Esophagus squamous epithelium (tissue), 5 donors: ENCODE data around the gene ULK4. TPM values are rescaled to one million over a fixed set of nuclear protein-coding genes. Genes with fewer than 3 reads are reported as not detected.

Experiments
- DNase-seq: peaks from one replicate; lab custom pipeline; 2025; lab: John Stamatoyannopoulos, UW
- H3K27ac ChIP-seq, 4 donors: fragments of 200-600 bp; sonication (generic); one replicate each; pipeline ENCODE4 v1.5.1; 2016 to 2019; ENCODE audit warnings: mild to moderate bottlenecking in 1 of 4
- H3K27me3 ChIP-seq, 4 donors: fragments of 200-600 bp; sonication (generic); 1 replicate in 3 of 4; 2 replicates in 1 of 4; pipeline versions ENCODE4 v1.5.1 to v1.6.0; 2017 to 2021; ENCODE audit warnings: antibody characterized with exemption in 1 of 4
- H3K36me3 ChIP-seq, 3 donors: fragments of 200-600 bp; sonication (generic); one replicate each; pipeline ENCODE4 v1.5.1; 2016 to 2019
- H3K4me1 ChIP-seq, 3 donors: fragments of 200-600 bp; sonication (generic); one replicate each; pipeline ENCODE4 v1.5.1; 2017 to 2019
- H3K4me3 ChIP-seq, 4 donors: fragments of 200-600 bp; sonication (generic); 1 replicate in 3 of 4; 2 replicates in 1 of 4; pipeline ENCODE4 v1.5.1; 2016 to 2019; ENCODE audit warnings: mild to moderate bottlenecking in 2 of 4, moderate library complexity in 1 of 4
- H3K9me3 ChIP-seq, 3 donors: fragments of 200-600 bp; sonication (generic); one replicate each; pipeline ENCODE4 v1.5.1; 2016 to 2019
- POLR2A ChIP-seq, 4 donors: fragments of 450-650 bp; IDR thresholded peaks; one replicate each; pipeline ENCODE4 v1.6.1; 2017; ENCODE audit warnings: antibody characterized with exemption in 4 of 4, mild to moderate bottlenecking in 4 of 4, moderate library complexity in 3 of 4
- WGBS, 2 donors: methylation state at CpG; one replicate each; pipeline ENCODE4 v1.1.5; 2018; 5-methylcytosine and 5-hydroxymethylcytosine counted together
- intact Hi-C: fragments of 100-400 bp; cut with DNase I; formaldehyde crosslinking; loops from one replicate; pipeline ENCODE4 v1.15.0; 2022
- total RNA-seq, 4 donors: library from RNA; depleted of rRNA; stranded (reverse); fragments of >200 nt; gene quantifications; one replicate each; pipeline ENCODE4 v1.1.0, GENCODE V29; 2016
- TF ChIP-seq, protein P1 (sequence below), 6 experiments: fragments of 450-650 bp in 4 of 6; fragments of 200-600 bp in 2 of 6; sonication (generic) in 2 of 6; IDR thresholded peaks; one replicate each; pipeline ENCODE4 v1.5.1; 2016 to 2019; ENCODE audit warnings: antibody characterized with exemption in 6 of 6, mild to moderate bottlenecking in 4 of 6, moderate library complexity in 4 of 6
- donor health status: DM: yes; HTN: yes; CAD: no.

ULK4 gene
- total RNA-seq, 4 donors from 2014 or later = 2.2 to 11.4 (median 7.9) TPM

GRCh38 chr3:42002790-42003189 is 40.9 kb upstream of the ULK4 start:
- intact Hi-C loops = no loop called here
- 67 to 89% methylated on average over 4 of the region's 4 CpGs for WGBS, 2 donors
- Histone ChIP-seq H3K4me1 (peaks cover 0 to 5% (median 4%) of the 10 kb centered on the region in 3 donors), H3K9me3 (no peaks in the 10 kb centered on the region), H3K27me3 (no peaks in the 10 kb centered on the region), H3K36me3 (no peaks in the 10 kb centered on the region), H3K4me3 (no peak overlapping the region), H3K27ac (no peak overlapping the region)
- no peak for DNase-seq
- TF ChIP-seq, protein P1, sequence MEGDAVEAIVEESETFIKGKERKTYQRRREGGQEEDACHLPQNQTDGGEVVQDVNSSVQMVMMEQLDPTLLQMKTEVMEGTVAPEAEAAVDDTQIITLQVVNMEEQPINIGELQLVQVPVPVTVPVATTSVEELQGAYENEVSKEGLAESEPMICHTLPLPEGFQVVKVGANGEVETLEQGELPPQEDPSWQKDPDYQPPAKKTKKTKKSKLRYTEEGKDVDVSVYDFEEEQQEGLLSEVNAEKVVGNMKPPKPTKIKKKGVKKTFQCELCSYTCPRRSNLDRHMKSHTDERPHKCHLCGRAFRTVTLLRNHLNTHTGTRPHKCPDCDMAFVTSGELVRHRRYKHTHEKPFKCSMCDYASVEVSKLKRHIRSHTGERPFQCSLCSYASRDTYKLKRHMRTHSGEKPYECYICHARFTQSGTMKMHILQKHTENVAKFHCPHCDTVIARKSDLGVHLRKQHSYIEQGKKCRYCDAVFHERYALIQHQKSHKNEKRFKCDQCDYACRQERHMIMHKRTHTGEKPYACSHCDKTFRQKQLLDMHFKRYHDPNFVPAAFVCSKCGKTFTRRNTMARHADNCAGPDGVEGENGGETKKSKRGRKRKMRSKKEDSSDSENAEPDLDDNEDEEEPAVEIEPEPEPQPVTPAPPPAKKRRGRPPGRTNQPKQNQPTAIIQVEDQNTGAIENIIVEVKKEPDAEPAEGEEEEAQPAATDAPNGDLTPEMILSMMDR (IDR thresholded peaks at IDR 0.05) = no peak
- TF ChIP-seq POLR2A (IDR thresholded peaks at IDR 0.05) = no peak

DNA sequence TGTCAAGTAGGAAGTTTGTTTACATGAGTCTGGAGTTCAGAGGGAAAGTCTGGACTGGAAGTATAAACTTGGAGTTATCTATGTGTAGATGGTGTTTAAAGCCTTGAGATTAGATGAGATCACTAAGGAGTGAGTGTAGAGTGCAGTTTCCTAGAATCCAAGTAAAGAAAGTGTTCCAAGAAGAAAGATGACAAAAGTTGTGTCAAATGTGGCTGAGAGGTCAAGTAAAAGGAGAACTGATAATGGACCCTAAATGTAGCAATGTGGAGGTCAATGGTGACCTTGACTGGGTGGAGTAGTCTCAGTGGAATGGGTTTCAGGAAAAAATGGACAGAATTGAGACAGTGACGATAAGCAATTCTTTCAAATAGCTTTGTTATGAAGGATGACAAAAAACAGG is 39.9 kb upstream of the ULK4 start:
- H3K4me1 ChIP-seq = peaks cover 0 to 6% (median 5%) of the 10 kb centered on the region in 3 donors
- H3K27ac ChIP-seq = no peak overlapping the region
- 94 to 95% methylated on average over 1 of the region's 1 CpG for WGBS, 2 donors
- TF ChIP-seq, protein P1 (IDR thresholded peaks at IDR 0.05) = no peak
- no peak for TF ChIP-seq POLR2A (IDR thresholded peaks at IDR 0.05)
- intact Hi-C loops = no loop called here
- H3K27me3 ChIP-seq = no peaks in the 10 kb centered on the region
- DNase-seq = no peak
- H3K9me3 ChIP-seq = no peaks in the 10 kb centered on the region
- no peaks in the 10 kb centered on the region for H3K36me3 ChIP-seq
- H3K4me3 ChIP-seq = no peak overlapping the region

DNA sequence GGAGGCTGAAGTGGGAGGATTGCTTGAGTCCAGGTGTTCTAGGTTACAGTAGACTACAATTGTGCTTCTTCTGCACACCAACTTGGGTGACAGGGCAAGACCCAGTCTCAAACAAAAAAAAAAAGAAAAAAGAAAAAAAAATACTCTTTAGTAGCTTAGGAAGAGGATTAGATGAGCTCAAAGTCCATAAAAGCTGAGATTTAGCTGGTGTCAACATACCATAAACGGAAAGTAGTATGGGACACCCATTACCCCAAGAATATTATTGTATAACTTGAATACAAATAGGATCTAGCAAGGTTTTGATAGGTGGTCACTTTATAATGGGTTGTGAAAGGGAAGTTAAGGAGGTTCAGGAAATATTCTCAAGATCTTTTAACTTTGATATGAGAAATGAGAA is 38.0 kb upstream of the ULK4 start:
- no peaks in the 10 kb centered on the region for H3K36me3 ChIP-seq
- H3K9me3 ChIP-seq = no peaks in the 10 kb centered on the region
- H3K27me3 ChIP-seq = no peaks in the 10 kb centered on the region
- TF ChIP-seq, protein P1 (IDR thresholded peaks at IDR 0.05) = no peak
- no peak for TF ChIP-seq POLR2A (IDR thresholded peaks at IDR 0.05)
- no peak overlapping the region for H3K27ac ChIP-seq
- intact Hi-C loops = no loop called here
- no peak for DNase-seq
- WGBS, 2 donors = 61 to 85% methylated on average over 1 of the region's 1 CpG
- no peak overlapping the region for H3K4me3 ChIP-seq
- H3K4me1 ChIP-seq = peaks cover 0 to 6% (median 5%) of the 10 kb centered on the region in 3 donors

DNA sequence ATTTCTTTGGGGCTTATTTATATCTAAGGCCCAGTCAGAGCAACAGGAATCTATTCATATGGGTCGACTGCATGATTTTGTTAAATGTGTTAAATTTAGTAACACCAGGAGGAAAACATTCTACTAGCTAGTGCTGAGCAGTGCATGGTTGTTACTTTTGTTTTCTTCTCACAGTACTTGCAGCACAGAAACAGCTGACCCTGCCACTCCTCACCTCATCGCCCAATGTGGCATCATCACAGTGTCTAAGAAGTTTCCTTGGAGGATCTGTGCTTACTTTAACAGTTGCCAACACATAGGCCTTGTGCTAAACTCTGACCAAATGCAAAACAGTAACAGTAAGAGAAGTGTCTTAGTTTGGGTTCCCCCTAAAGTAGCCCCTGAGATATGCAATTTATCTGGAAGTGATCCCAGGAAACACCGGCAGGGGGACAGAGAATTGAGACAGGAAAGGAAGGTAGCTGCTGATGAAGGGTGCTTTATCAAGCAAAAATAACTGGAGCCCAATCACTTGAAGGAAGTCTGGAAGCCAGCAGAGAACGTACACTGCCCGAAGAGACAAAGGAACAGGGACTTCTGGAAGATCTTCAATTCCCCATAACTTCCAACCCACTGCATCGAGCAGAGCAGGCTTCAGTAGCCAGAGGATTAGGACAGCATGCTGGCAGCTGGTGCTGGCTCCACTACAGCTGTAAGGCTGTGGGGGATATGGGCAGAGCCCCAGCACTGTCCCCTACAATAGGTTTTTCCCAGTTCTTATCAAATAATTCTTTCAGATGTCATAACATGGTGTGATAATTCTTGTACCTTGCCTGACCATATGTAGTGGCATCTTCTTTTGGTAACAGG is 36.0 kb upstream of the ULK4 start:
- no peaks in the 10 kb centered on the region for H3K9me3 ChIP-seq
- 55 to 62% methylated on average over 6 of the region's 6 CpGs for WGBS, 2 donors
- no peaks in the 10 kb centered on the region for H3K27me3 ChIP-seq
- peaks cover 0 to 6% (median 5%) of the 10 kb centered on the region in 3 donors for H3K4me1 ChIP-seq
- DNase-seq = no peak
- peak overlapping the region in 1 of 4 donors; percentile 25 for H3K27ac ChIP-seq
- no peak overlapping the region for H3K4me3 ChIP-seq
- TF ChIP-seq POLR2A (IDR thresholded peaks at IDR 0.05) = no peak
- TF ChIP-seq, protein P1 (IDR thresholded peaks at IDR 0.05) = peak in 4 of 6 experiments; percentile 11 to 32 (median 16)
- intact Hi-C loops = no loop called here
- no peaks in the 10 kb centered on the region for H3K36me3 ChIP-seq

DNA sequence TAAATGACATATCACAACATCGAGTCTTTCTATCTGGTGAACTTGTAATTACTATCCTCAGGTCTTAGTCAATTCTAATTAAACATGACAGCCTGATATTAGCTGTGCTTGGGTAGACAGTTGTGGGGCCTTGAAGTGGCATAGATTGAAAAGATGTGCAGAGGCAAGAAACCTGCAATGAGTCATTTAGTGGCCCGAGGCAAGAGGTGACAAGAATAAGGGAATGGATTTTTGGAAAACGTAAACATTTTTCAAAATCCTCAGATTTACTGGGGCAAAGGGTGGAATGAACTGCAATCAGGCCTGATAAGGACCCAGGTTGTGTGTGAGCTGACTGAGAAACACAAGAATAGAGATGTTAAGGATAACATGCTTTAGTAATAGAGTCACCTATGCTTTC is 29.5 kb upstream of the ULK4 start:
- Histone ChIP-seq H3K36me3 (no peaks in the 10 kb centered on the region), H3K4me1 (no peaks in the 10 kb centered on the region), H3K4me3 (no peak overlapping the region), H3K27me3 (no peaks in the 10 kb centered on the region), H3K9me3 (no peaks in the 10 kb centered on the region), H3K27ac (no peak overlapping the region)
- WGBS, 2 donors = 37 to 40% methylated on average over 3 of the region's 3 CpGs
- intact Hi-C loops = no loop called here
- no peak for DNase-seq
- TF ChIP-seq, protein P1 (IDR thresholded peaks at IDR 0.05) = no peak
